ENCODE data around the gene UTF1.

DNA sequence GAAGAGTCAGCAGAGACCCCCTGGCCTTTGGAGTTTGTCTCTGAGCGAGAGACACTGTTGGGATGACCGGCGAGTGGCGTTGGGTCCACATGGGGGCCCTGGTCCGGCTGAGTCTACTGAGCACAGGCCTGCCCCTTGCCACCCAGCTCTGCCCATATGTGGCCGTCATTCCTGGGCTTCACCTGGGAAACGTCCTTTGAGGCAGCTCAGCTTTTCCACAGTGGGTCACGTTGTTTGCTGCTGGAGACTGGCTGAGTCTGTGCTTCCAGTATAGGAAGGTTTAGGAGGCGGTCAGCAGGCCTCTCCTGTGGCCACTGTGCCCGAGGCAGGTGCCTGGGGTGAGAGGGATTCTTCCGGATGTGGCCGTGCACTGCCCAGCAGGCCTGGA lies 29.6 kb downstream of the UTF1 start:
- TF ChIP-seq, protein P1, sequence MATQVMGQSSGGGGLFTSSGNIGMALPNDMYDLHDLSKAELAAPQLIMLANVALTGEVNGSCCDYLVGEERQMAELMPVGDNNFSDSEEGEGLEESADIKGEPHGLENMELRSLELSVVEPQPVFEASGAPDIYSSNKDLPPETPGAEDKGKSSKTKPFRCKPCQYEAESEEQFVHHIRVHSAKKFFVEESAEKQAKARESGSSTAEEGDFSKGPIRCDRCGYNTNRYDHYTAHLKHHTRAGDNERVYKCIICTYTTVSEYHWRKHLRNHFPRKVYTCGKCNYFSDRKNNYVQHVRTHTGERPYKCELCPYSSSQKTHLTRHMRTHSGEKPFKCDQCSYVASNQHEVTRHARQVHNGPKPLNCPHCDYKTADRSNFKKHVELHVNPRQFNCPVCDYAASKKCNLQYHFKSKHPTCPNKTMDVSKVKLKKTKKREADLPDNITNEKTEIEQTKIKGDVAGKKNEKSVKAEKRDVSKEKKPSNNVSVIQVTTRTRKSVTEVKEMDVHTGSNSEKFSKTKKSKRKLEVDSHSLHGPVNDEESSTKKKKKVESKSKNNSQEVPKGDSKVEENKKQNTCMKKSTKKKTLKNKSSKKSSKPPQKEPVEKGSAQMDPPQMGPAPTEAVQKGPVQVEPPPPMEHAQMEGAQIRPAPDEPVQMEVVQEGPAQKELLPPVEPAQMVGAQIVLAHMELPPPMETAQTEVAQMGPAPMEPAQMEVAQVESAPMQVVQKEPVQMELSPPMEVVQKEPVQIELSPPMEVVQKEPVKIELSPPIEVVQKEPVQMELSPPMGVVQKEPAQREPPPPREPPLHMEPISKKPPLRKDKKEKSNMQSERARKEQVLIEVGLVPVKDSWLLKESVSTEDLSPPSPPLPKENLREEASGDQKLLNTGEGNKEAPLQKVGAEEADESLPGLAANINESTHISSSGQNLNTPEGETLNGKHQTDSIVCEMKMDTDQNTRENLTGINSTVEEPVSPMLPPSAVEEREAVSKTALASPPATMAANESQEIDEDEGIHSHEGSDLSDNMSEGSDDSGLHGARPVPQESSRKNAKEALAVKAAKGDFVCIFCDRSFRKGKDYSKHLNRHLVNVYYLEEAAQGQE (IDR thresholded peaks at IDR 0.05; ENCODE audit: unreplicated experiment): no peak
- TF ChIP-seq, protein P2, sequence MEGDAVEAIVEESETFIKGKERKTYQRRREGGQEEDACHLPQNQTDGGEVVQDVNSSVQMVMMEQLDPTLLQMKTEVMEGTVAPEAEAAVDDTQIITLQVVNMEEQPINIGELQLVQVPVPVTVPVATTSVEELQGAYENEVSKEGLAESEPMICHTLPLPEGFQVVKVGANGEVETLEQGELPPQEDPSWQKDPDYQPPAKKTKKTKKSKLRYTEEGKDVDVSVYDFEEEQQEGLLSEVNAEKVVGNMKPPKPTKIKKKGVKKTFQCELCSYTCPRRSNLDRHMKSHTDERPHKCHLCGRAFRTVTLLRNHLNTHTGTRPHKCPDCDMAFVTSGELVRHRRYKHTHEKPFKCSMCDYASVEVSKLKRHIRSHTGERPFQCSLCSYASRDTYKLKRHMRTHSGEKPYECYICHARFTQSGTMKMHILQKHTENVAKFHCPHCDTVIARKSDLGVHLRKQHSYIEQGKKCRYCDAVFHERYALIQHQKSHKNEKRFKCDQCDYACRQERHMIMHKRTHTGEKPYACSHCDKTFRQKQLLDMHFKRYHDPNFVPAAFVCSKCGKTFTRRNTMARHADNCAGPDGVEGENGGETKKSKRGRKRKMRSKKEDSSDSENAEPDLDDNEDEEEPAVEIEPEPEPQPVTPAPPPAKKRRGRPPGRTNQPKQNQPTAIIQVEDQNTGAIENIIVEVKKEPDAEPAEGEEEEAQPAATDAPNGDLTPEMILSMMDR (conservative IDR thresholded peaks at IDR 0.05; ENCODE audit: low read depth in 2 of 2): no peak
- no peak for TF ChIP-seq EZH2 (IDR thresholded peaks at IDR 0.05; ENCODE audit: low read depth, unreplicated experiment)
- no peak for TF ChIP-seq POLR2AphosphoS5 (IDR thresholded peaks at IDR 0.05; ENCODE audit: low read depth)
- TF ChIP-seq EZH2phosphoT487 (IDR thresholded peaks at IDR 0.05; ENCODE audit: unreplicated experiment): no peak
- no peak for TF ChIP-seq STAT1 (IDR thresholded peaks at IDR 0.05; ENCODE audit: unreplicated experiment)

All from GM23338 (cell line).